HG02943 (cell line): ENCODE data around the gene SEZ6L.

Experiments
- ATAC-seq: cut with Tn5 transposase; IDR thresholded peaks from one replicate; pipeline ENCODE4 v1.9.1; 2021; ENCODE audit warnings: mild to moderate bottlenecking, low read depth, moderate library complexity; ENCODE audit not compliant: unreplicated experiment

SEZ6L gene

GRCh38 chr22:26169315-26170111 is at the start of gene SEZ6L:
TSS of gene SEZ6L (plus strand) at chr22:26169462. CDS start at chr22:26169670, 208 bp downstream.
- no peak for ATAC-seq

- ATAC-seq, result no peak
Measured at GRCh38 chr22:26122920-26123468, 46.3 kb upstream of the SEZ6L start.

GRCh38 chr22:26124991-26125725 is 44.1 kb upstream of the SEZ6L start:
- ATAC-seq, result no peak

- no peak for ATAC-seq
Measured at GRCh38 chr22:26127126-26127525, 42.1 kb upstream of the SEZ6L start.

- no peak for ATAC-seq
Measured at GRCh38 chr22:26127556-26127955, 41.7 kb upstream of the SEZ6L start.

GRCh38 chr22:26131589-26132154 is 37.6 kb upstream of the SEZ6L start:
- no peak for ATAC-seq

GRCh38 chr22:26134654-26135330 is 34.5 kb upstream of the SEZ6L start:
- ATAC-seq, result no peak

- ATAC-seq, result no peak
Measured at GRCh38 chr22:26135806-26136205, 33.5 kb upstream of the SEZ6L start.

- ATAC-seq, result no peak
Measured at GRCh38 chr22:26139310-26139709, 30.0 kb upstream of the SEZ6L start.

GRCh38 chr22:26141831-26142230 is 27.4 kb upstream of the SEZ6L start:
- ATAC-seq, result no peak

GRCh38 chr22:26143806-26144325 is 25.4 kb upstream of the SEZ6L start:
- no peak for ATAC-seq

- no peak for ATAC-seq
Measured at GRCh38 chr22:26159886-26160285, 9.4 kb upstream of the SEZ6L start.

- no peak for ATAC-seq
Measured at GRCh38 chr22:26161746-26162145, 7.5 kb upstream of the SEZ6L start.

GRCh38 chr22:26162926-26163325 is 6.3 kb upstream of the SEZ6L start:
- ATAC-seq, result no peak

GRCh38 chr22:26164174-26164573 is 5.1 kb upstream of the SEZ6L start:
- ATAC-seq, result no peak

- ATAC-seq, result no peak
Measured at GRCh38 chr22:26168330-26168851, 871 bp upstream of the SEZ6L start.

GRCh38 chr22:26168939-26169314 is 335 bp upstream of the SEZ6L start:
- no peak for ATAC-seq

GRCh38 chr22:26170112-26170492 is 840 bp downstream of the SEZ6L start:
- no peak for ATAC-seq

- ATAC-seq, result no peak
Measured at GRCh38 chr22:26170795-26171580, 1.7 kb downstream of the SEZ6L start.
